Measurements from ENCODE around the gene OR4F6.

The OR4F6 gene

GRCh38 chr15:101805605-101806345, 2.5 kb downstream of the OR4F6 start:
- no peak for DNase-seq

GRCh38 chr15:101807345-101807945, 4.1 kb downstream of the OR4F6 start:
- DNase-seq = no peak

GRCh38 chr15:101808201-101808600, 4.9 kb downstream of the OR4F6 start:
- peak in 1 of 4 experiments; percentile 1 for DNase-seq

- DNase-seq = no peak
These were observed 7.1 kb downstream of the OR4F6 start for GRCh38 chr15:101810456-101810855.

GRCh38 chr15:101810876-101811275, 7.6 kb downstream of the OR4F6 start:
- peak in 1 of 4 experiments; percentile 2 for DNase-seq

- no peak for DNase-seq
These were observed 8.6 kb downstream of the OR4F6 start, which contains the start of gene OR4F15 for GRCh38 chr15:101811902-101812301. Gene OR4F15 (plus strand): TSS chr15:101812202. CDS start chr15:101818187, 5,985 bp downstream.

- no peak for DNase-seq
These were observed 10.7 kb downstream of the OR4F6 start for GRCh38 chr15:101813803-101814534.

- no peak for DNase-seq
These were observed 17.5 kb downstream of the OR4F6 start for GRCh38 chr15:101820781-101821180.

- DNase-seq = no peak
These were observed 23.9 kb downstream of the OR4F6 start for GRCh38 chr15:101827257-101827656.

GRCh38 chr15:101828774-101829173, 25.5 kb downstream of the OR4F6 start:
- no peak for DNase-seq

GRCh38 chr15:101841656-101842055, 38.3 kb downstream of the OR4F6 start:
- DNase-seq = no peak

- DNase-seq = no peak
These were observed 41.6 kb downstream of the OR4F6 start for GRCh38 chr15:101844916-101845315.

- DNase-seq = no peak
These were observed 49.0 kb downstream of the OR4F6 start for GRCh38 chr15:101852356-101852755.
